HG02973 (cell line): ENCODE measurements around the gene WAPL.
A peak's percentile ranks its signal among the peaks of the same experiment; 100 is the strongest.

Experiments
- ATAC-seq: cut with Tn5 transposase; IDR thresholded peaks from one replicate; pipeline ENCODE4 v1.9.1; 2021; ENCODE audit warnings: moderate library complexity; ENCODE audit not compliant: unreplicated experiment

The WAPL gene

DNA sequence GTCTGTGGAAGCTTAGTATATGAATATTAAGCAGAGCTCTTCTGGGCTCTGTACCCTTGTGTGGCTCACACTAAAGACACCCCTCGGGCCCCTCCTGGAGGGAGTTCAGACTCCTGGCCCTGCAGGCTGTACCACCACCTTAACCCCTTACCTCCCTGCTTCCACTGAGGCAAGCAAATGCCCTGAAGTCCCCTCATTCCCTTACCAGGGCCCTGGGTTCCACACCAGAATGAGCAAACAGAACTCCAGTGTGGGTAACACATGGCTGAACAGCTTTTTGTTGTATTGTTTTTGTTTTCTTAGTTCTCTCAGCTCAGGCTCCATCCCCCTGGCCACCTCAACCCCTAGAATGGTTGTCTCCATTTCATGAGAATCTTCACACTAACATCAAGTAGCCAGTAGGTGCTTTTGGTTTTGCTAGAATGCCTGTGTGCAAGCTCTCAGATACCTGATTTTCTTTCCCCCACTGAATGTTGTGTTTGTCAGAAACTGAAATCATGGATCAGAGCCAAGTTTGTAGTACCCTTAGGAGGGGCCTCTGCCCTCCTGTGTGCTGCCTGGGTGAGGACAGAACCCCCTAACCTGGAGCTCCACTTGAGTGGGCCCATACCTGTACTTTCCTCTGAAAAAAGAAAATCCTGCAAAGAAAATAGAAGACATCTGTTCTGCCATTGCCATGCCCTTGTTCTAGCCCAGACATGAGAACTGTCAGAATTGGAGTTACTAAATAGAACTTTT is 2.8 kb upstream of the WAPL start:
- no peak for ATAC-seq

GRCh38 chr10:86523348-86523747 is 1.8 kb upstream of the WAPL start:
- no peak for ATAC-seq

DNA sequence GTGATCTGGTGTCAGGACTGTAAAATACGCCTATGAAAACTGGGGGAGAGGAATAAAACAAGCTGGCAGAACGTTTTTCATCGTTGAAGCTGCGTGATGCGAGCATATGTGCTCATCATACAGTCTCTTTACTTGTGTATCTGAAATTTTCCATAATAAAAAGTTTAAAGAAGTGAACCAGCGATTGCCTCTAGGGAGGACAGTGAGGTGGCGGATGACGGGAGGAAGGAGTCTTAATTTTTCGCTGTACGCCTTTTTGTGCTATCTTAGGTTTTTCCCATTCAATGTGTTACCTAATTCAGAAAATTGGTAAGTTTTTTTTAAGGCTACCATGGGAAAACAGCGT is 891 bp upstream of the WAPL start:
- no peak for ATAC-seq

DNA sequence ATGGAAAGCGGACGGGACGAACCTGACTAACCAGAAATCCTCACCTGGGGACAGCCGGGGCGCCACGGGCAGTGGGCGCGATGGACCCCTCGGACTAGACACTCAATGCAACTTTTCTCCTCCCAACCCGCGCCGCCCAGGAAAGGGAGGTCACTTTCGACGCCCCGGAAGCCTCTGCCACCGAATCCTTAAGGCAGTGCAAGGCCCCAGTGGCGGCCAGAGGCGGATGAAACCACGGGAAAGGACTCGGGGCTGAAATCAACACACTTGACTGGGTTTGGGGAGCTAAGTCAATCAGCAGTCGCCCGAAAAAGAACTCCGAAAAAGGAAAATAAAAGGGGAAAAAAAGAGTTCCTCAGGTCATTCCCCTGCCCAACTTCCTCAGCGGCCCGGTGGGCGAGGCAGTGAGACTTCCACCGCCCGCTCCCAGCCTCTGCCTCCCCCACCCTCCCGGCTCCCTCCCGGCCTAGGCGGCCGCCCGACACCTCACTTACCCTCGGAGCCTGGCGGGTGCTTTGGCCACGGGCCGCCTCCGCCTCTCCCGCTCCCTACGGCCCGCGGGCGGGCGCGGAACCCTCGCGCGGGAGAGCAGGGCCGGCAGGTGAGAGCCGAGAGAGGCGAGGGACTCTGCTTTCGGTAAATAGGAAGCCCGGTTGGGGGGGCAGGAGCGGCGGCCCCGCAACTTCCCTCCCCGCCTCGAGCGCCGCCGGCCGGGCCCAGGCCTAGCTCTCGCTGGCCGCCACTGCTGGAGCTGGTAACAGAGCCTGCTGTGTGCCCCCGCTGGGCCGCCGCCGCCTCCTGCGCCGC is 518 bp downstream of the WAPL start:
- ATAC-seq = peak; percentile 22

GRCh38 chr10:86518781-86519180 is 2.8 kb downstream of the WAPL start:
- no peak for ATAC-seq

DNA sequence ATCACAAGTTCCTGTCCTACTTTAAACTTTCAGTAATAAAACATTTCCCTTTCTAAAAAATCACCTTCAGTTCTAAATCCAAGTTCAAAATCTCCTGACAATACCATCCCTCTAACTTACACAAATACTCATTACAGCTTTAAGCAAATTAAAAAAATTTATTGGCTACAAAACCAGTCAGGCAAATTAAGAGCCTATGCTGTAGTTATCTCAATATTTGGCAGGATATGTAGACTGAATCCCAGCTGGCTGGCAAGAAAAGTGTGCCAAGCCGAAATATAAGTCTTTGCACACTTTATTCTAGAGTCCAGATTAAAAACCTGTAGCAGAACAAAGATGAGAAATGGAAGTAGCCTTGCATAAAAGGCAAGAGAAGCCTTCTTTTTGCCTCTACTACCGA is 9.5 kb downstream of the WAPL start:
- no peak for ATAC-seq

GRCh38 chr10:86511027-86511865 is 10.3 kb downstream of the WAPL start:
- no peak for ATAC-seq

DNA sequence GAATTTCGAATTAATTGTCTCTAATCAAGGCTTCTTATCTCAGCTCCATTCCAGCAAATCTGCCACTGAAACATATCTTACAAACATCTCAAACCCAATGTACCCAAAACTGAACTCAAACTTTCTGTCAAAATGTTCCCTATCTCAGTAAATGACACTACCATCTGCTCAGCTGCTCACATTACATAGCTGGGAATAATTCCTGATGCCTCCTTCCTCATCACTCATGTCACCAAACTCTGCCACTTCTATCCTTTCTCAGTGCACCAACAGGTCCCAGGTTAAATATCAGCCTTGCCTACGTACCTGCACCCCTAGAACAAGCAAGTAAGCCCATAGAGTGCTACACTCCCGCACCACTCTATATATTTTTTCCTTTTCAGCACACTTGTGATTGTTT is 12.4 kb downstream of the WAPL start:
- no peak for ATAC-seq

DNA sequence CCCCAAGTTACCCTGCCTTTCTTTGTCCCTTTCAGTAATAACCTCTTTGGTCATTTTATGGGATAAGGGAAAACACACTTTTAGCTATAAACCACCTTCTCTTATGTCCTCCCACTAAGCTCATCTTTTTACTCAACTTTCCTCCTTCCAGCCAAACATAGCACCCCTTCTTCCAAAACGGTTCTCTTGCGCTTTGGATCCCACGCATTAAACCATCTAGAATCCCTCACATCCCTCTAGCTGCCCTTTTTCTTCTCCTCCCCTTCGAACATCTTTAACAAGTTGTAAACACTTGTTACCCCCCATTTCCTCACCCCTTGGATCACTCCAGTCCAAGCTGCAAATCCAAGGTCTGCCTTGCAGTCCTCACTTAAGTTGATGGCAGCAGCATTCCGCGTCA is 13.4 kb downstream of the WAPL start:
- ATAC-seq = no peak

DNA sequence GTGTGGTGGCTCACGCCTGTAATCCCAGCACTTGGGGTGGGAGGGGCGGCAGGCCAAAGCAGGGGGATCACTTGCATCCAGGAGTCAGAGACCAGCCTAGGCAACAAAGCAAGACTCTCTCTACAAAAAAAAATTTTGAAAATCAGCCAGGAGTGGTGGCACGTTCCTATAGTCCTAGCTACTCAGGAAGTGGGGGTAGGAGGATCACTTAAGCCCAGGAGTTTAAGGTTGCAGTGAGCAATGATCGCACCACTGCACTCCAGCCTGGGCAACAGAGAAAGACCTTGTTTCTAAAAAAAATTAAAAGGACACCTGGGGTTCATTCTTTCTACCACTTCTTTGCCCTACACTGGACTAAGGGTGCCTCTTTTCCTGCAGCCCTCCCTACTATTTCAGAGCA is 15.1 kb downstream of the WAPL start:
- no peak for ATAC-seq

DNA sequence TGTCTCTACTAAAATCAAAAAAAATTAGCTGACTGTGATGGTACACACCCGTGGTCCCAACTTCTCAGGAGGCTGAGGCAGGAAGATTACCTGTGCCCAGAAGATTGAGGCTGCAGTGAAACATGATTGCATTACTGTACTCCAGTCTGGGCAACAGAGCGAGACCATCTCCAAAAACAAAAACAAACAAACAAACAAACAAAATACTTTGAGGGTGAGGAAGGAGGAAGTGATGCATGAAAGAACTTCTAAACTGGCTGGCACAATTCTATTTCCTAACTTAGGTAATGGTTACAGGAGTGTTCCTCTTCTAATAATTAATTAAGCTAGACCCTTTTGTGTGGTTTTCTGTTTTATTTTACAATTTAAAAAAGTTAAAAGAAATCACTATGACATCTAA is 15.5 kb downstream of the WAPL start:
- ATAC-seq = no peak

- no peak for ATAC-seq
These were observed 17.1 kb downstream of the WAPL start for GRCh38 chr10:86504510-86504909.

DNA sequence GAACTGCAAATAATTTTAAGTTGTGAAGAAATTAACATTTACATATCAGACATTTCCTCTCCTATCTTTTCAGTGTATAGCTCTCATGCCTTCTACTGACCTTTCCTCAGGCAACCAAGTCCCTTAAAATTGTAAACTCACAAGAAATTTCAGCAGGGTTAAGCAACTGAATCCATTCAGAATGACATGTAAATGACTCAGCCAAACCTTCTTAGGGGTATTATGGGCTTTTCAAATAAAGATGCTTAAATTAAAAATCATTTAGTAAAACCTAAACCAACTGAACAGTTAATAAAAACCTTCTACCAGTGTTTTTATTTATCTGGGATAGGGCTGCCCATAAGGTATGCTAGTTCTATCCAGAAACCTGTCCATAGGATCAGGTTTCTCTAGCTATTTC is 20.7 kb downstream of the WAPL start:
- ATAC-seq = no peak

DNA sequence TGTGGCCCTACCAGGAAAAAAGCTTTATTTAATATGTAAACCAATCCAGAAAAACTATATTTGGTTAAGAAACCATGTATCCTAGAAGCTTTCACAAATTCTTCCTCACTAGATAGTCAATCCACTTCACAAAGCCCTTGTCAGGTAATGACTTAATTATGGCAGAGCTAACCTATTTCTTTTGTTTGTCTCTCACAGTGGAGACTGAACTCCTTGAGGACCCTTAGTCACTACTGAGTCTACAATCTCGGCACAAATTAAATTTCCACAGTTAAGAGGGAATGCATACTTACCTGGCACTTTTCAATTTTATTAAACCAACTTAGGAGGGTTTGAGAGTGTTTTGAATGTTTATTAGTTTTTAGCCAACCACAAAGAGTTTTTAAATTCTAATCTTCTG is 23.0 kb downstream of the WAPL start:
- ATAC-seq = no peak

DNA sequence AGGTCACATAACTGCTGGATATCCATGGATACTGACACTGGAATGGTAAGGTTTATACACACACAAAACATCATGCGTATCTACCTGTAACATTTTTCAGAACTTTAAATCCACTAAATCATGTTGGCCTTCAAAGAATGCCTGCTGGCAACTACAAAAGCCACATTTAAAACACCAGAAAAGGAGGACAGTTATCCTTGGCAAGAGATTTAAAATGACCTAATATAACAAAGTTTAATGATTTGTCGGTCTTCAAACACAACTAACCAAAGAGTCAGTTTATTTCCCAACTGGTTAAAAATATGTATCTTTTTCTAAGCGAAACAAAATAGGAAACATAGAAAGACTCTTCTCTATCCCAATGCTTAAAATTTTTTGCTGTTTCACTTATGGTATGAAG is 24.0 kb downstream of the WAPL start:
- ATAC-seq = no peak

DNA sequence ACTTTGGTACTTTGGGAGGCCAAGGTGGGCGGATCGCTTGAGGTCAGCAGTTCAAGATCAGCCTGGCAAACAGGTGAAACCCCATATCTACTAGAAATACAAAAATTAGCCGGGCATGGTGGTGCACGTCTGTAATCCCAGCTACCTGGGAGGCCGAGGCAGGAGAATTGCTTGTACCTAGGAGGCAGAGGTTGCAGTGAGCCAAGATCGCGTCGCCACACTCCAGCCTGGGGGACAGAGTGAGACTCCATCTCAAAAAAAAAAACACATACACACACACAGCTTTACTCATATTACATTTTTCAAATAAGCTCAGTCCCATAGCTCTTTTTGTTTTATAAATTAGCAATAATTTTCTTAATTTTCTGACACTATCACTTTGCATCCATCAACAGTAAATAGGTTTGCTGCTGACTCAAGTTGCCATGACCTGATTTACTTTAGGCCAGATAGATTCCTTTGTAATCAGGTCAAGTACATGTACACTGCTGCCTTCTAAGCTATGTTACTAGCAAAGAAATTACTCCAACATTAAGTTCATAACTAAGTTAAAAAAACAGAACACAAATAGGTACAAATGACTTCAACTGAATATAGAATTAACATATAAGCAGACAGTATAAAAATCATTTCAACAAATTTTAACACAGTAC is 31.5 kb downstream of the WAPL start:
- no peak for ATAC-seq

GRCh38 chr10:86489071-86489810 is 32.4 kb downstream of the WAPL start:
- no peak for ATAC-seq

DNA sequence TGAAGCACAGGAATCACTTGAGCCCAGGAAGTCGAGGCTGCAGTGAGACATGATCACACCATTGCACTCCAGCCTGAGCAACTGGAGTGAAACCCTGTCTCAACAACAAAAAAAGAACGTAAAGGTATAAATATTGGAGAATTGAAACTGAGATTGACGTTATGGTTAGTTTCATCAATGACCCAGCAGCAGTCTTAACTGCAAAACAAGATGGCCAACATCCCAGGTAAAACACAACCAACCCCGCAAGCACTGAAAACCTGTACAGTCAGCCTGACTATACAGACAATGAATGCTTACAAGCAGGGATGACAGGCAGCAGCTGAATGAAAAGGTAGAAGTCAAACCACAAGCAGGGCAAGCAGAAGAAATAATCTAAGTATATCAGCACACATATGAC is 34.7 kb downstream of the WAPL start:
- ATAC-seq = peak; percentile 66

GRCh38 chr10:86483664-86484063 is 37.9 kb downstream of the WAPL start:
- no peak for ATAC-seq

- no peak for ATAC-seq
These were observed 39.8 kb downstream of the WAPL start for GRCh38 chr10:86481761-86482160.

GRCh38 chr10:86480571-86480970 is 41.0 kb downstream of the WAPL start:
- no peak for ATAC-seq
